ENCODE measurements around the gene PPP1R1A.

Gene PPP1R1A

GRCh38 chr12:54608769-54609168 lies 20.3 kb upstream of the PPP1R1A start:
- no peaks in the 10 kb centered on the region for H3K9me2 ChIP-seq (replicated peaks; ENCODE audit: low read depth, low read length)
- H4K20me1 ChIP-seq (ENCODE audit: insufficient read depth, low read length, poor library complexity, severe bottlenecking) = no peaks in the 10 kb centered on the region
- no peak overlapping the region for H3K4me2 ChIP-seq (ENCODE audit: low read depth, low read length, poor library complexity, severe bottlenecking)
- H3K79me2 ChIP-seq (ENCODE audit: insufficient read depth, low read length) = no peaks in the 10 kb centered on the region
- no peaks in the 10 kb centered on the region for H3K9me3 ChIP-seq (ENCODE audit: insufficient read depth, low read depth, low read length)
- H3K4me1 ChIP-seq (ENCODE audit: insufficient read depth, low read length, poor library complexity, severe bottlenecking) = peaks cover under 1% of the 10 kb centered on the region
- H3F3A ChIP-seq (ENCODE audit: low read depth) = no peaks in the 10 kb centered on the region
- no peak overlapping the region for H3K9ac ChIP-seq (ENCODE audit: low read depth, low read length, poor library complexity, severe bottlenecking)
- H3K36me3 ChIP-seq (ENCODE audit: insufficient read depth, low read length) = no peaks in the 10 kb centered on the region
- TF ChIP-seq EZH2phosphoT487 (IDR thresholded peaks at IDR 0.05; ENCODE audit: borderline replicate concordance) (no peak), CTCF (conservative IDR thresholded peaks at IDR 0.05; ENCODE audit: low read length) (no peak)
- no peak overlapping the region for H3K4me3 ChIP-seq (ENCODE audit: low read length, poor library complexity, severe bottlenecking)
- H3K27me3 ChIP-seq (ENCODE audit: insufficient read depth, low read length, poor library complexity, severe bottlenecking) = no peaks in the 10 kb centered on the region
- no peak overlapping the region for H2AFZ ChIP-seq (ENCODE audit: low read length)

GRCh38 chr12:54608156-54608555 lies 19.7 kb upstream of the PPP1R1A start:
- H3K27me3 ChIP-seq (ENCODE audit: insufficient read depth, low read length, poor library complexity, severe bottlenecking) = no peaks in the 10 kb centered on the region
- H3K9me3 ChIP-seq (ENCODE audit: insufficient read depth, low read depth, low read length) = no peaks in the 10 kb centered on the region
- no peak overlapping the region for H2AFZ ChIP-seq (ENCODE audit: low read length)
- no peaks in the 10 kb centered on the region for H3K79me2 ChIP-seq (ENCODE audit: insufficient read depth, low read length)
- no peaks in the 10 kb centered on the region for H3K36me3 ChIP-seq (ENCODE audit: insufficient read depth, low read length)
- H3K9me2 ChIP-seq (replicated peaks; ENCODE audit: low read depth, low read length) = no peaks in the 10 kb centered on the region
- H3K4me3 ChIP-seq (ENCODE audit: low read length, poor library complexity, severe bottlenecking) = no peak overlapping the region
- TF ChIP-seq CTCF (conservative IDR thresholded peaks at IDR 0.05; ENCODE audit: low read length) = no peak
- peaks cover 6% of the 10 kb centered on the region for H3K4me1 ChIP-seq (ENCODE audit: insufficient read depth, low read length, poor library complexity, severe bottlenecking)
- H3F3A ChIP-seq (ENCODE audit: low read depth) = no peaks in the 10 kb centered on the region
- H3K4me2 ChIP-seq (ENCODE audit: low read depth, low read length, poor library complexity, severe bottlenecking) = no peak overlapping the region
- H3K9ac ChIP-seq (ENCODE audit: low read depth, low read length, poor library complexity, severe bottlenecking) = no peak overlapping the region
- no peaks in the 10 kb centered on the region for H4K20me1 ChIP-seq (ENCODE audit: insufficient read depth, low read length, poor library complexity, severe bottlenecking)

DNA sequence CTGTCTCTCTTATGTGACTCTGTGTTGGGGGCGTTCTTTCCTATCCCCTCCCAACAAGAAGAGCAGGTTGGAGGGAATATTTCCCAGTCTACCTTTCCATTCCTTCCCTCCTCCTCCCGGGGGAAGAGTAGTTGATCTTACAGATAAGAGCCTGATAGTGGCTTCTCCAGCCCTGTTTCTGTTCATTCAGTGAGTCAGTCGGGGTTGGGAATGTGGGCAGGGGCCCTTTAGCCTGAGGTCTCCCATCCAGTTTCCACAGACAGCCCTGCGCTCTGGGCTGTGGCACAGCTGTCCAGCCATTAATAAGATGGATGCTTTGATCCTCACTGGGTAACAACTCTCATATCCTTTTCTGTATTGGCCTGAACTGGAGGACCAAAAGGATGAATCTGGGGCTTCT lies 18.1 kb upstream of the PPP1R1A start:
- TF ChIP-seq CTCF (conservative IDR thresholded peaks at IDR 0.05; ENCODE audit: low read length) (no peak), EZH2phosphoT487 (IDR thresholded peaks at IDR 0.05; ENCODE audit: borderline replicate concordance) (no peak)
- no peak overlapping the region for H3K4me2 ChIP-seq (ENCODE audit: low read depth, low read length, poor library complexity, severe bottlenecking)
- no peak overlapping the region for H3K4me3 ChIP-seq (ENCODE audit: low read length, poor library complexity, severe bottlenecking)
- no peak overlapping the region for H2AFZ ChIP-seq (ENCODE audit: low read length)
- no peaks in the 10 kb centered on the region for H3K79me2 ChIP-seq (ENCODE audit: insufficient read depth, low read length)
- no peaks in the 10 kb centered on the region for H3K36me3 ChIP-seq (ENCODE audit: insufficient read depth, low read length)
- no peaks in the 10 kb centered on the region for H3K27me3 ChIP-seq (ENCODE audit: insufficient read depth, low read length, poor library complexity, severe bottlenecking)
- no peaks in the 10 kb centered on the region for H4K20me1 ChIP-seq (ENCODE audit: insufficient read depth, low read length, poor library complexity, severe bottlenecking)
- no peaks in the 10 kb centered on the region for H3K9me2 ChIP-seq (replicated peaks; ENCODE audit: low read depth, low read length)
- no peaks in the 10 kb centered on the region for H3K9me3 ChIP-seq (ENCODE audit: insufficient read depth, low read depth, low read length)
- H3F3A ChIP-seq (ENCODE audit: low read depth) = no peaks in the 10 kb centered on the region
- H3K4me1 ChIP-seq (ENCODE audit: insufficient read depth, low read length, poor library complexity, severe bottlenecking) = peaks cover 6% of the 10 kb centered on the region
- H3K9ac ChIP-seq (ENCODE audit: low read depth, low read length, poor library complexity, severe bottlenecking) = no peak overlapping the region
